Activated CD4-positive, alpha-beta memory T cell treated with anti-CD3 and anti-CD28 coated beads for 36 hours (primary cell): ENCODE data around the gene RASGEF1C. TPM values are rescaled to one million over a fixed set of nuclear protein-coding genes. Genes with fewer than 3 reads are reported as not detected.

Source experiments
- CTCF ChIA-PET: fragments of 350-600 bp; sonication (Branson Sonifier 250); formaldehyde crosslinking; loops from one replicate; lab custom pipeline; 2021; ENCODE audit warnings: antibody characterized with exemption, inconsistent platforms; lab: Charles Lee
- POLR2A ChIA-PET: fragments of 350-600 bp; sonication (Branson Sonifier 250); formaldehyde crosslinking; loops from one replicate; lab custom pipeline; 2021; ENCODE audit warnings: antibody characterized with exemption; lab: Charles Lee
- DNase-seq: peaks from one replicate; pipeline ENCODE4 v3.0.0-alpha.2; 2020
- H3K27ac Mint-ChIP-seq: one replicate; pipeline ENCODE4 v1.8.0; 2021; ENCODE audit warnings: mixed read lengths
- H3K27me3 Mint-ChIP-seq: one replicate; pipeline ENCODE4 v1.8.0; 2021; ENCODE audit warnings: mixed read lengths
- H3K36me3 Mint-ChIP-seq: one replicate; pipeline ENCODE4 v1.8.0; 2021; ENCODE audit warnings: mixed read lengths
- H3K4me1 Mint-ChIP-seq: one replicate; pipeline ENCODE4 v1.8.0; 2021; ENCODE audit warnings: low read depth, mixed read lengths
- H3K4me3 Mint-ChIP-seq: one replicate; pipeline ENCODE4 v1.8.0; 2021; ENCODE audit warnings: mild to moderate bottlenecking, mixed read lengths
- H3K9me3 Mint-ChIP-seq: one replicate; pipeline ENCODE4 v1.8.0; 2021; ENCODE audit warnings: mixed read lengths
- intact Hi-C: fragments of 100-400 bp; cut with micrococcal nuclease; formaldehyde crosslinking; loops from one replicate; pipeline ENCODE4 v1.15.1; 2023
- total RNA-seq, 2 experiments: library from RNA; stranded (reverse); gene quantifications; one replicate each; pipeline ENCODE4 v1.2.3, GENCODE V29; 2021

Gene RASGEF1C
- total RNA-seq, 2 experiments from 2014 or later: not detected

DNA sequence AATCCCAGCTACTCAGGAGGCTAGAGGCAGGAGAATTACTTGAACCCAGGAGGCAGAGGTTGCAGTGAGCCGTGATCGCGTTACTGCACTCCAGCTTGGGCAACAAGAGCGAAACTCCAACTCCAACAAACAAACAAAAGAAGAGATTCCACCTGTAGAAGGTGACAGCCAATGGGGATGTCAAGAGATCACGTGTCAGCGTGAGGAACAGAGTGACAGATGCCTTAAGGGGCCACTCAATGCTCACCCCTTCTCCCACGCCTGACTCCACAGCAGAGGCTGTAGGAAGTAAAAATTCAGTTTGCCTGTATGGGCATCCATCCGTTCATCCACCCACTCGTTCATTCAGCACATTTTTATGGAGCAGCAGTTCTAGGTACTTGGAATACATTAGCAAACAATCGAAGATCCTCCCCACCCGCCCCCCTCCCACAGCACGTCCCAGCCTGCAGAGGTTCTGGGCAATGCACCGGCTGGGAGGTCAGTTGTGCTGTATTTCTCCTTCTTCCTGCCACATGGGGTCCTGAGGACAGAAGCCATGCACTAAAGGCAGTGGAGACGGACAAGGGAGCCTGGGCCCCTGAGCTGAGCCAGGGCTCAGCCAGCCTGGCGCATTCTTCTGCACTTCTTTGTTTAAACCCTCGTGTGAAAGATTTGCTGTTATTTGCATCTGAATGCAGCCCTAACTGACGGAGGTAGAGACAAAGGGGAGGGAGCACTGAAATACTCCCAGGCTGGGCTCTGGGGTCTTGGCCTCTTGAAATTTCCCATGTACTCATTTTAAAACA, 126.2 kb downstream of the RASGEF1C start:
- CTCF ChIA-PET: interaction anchor here (0.6 to 2.7 kb wide), 2 partner anchors 8 to 31 kb away, joined by 3 to 20 read pairs; no protein-coding TSS in a partner anchor
- POLR2A ChIA-PET: no interaction called here

DNA sequence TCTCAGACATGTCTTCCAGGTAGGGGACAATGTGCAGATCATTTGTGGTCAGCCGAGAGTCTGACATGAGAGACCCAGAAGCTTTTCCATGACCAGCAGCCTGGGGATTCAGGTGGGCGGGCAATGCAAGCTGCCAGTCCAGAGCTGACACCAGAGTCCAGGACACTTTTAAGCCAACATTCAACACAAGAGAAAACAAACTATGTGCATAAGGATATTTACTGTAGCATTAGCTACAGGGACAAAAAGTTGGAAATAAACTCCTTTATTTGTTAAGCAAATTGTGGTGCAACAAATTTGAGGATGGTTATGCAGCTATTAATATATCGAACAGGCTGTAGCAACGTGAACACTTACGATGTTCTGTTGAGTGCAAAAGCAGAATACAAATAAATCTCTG, 127.5 kb downstream of the RASGEF1C start:
- intact Hi-C loops: no loop called here
- no peak overlapping the region for H3K27ac Mint-ChIP-seq
- peaks cover 21% of the 10 kb centered on the region for H3K4me1 Mint-ChIP-seq
- no peak for DNase-seq
- H3K4me3 Mint-ChIP-seq: no peak overlapping the region
- POLR2A ChIA-PET: no interaction called here
- no peaks in the 10 kb centered on the region for H3K9me3 Mint-ChIP-seq
- H3K27me3 Mint-ChIP-seq: peaks cover 33% of the 10 kb centered on the region
- no peaks in the 10 kb centered on the region for H3K36me3 Mint-ChIP-seq
- CTCF ChIA-PET: interaction anchor here (1.2 to 2.7 kb wide), 2 partner anchors 10 to 280 kb away, joined by 5 to 20 read pairs; no protein-coding TSS in a partner anchor

More for the DNA sequence above, 126.2 kb downstream of the RASGEF1C start:
- no peak overlapping the region for H3K4me3 Mint-ChIP-seq
- peaks cover 33% of the 10 kb centered on the region for H3K27me3 Mint-ChIP-seq
- intact Hi-C loops: no loop called here
- H3K36me3 Mint-ChIP-seq: no peaks in the 10 kb centered on the region
- DNase-seq: no peak
- H3K4me1 Mint-ChIP-seq: peaks cover 22% of the 10 kb centered on the region
- no peaks in the 10 kb centered on the region for H3K9me3 Mint-ChIP-seq
- no peak overlapping the region for H3K27ac Mint-ChIP-seq

DNA sequence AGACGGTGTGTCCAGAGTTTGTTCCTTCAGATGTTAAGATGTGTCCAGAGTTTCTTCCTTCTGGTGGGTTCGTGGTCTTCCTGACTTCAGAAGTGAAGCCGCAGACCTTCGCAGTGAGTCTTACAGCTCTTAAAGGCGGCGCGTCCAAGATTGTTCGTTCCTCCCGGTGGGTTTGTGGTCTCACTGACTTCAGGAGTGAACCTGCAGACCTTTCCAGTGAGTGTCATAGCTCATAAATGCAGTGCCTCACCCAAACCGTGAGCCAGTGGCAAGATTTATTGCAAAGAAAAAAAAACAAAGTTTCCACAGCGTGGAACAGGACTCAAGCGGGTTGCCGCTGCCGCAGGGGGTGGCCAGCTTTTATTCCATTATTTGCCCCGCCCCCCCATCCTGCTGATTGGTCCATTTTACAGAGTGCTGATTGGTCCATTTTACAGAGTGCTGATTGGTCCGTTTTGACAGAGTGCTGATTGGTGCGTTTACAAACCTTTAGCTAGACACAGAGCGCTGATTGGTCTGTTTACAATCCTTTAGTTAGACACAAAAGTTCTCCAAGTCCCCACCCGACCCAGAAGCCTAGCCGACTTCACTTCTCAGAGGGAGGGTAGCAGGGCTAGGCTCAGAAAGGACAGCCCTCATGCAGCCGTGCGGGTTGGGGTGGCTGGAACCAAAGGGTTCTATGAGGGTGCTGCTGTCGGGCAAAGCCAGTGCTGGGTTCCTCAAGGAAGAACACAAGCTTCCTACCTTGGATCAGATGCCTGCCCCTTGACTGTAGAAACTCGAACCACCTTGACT, 128.3 kb downstream of the RASGEF1C start:
- H3K27me3 Mint-ChIP-seq: peaks cover 33% of the 10 kb centered on the region
- peaks cover 16% of the 10 kb centered on the region for H3K4me1 Mint-ChIP-seq
- H3K4me3 Mint-ChIP-seq: peak overlapping the region; percentile 65
- no peaks in the 10 kb centered on the region for H3K36me3 Mint-ChIP-seq
- POLR2A ChIA-PET: no interaction called here
- CTCF ChIA-PET: interaction anchor here (1.4 to 2.7 kb wide), 2 partner anchors 10 to 214 kb away, joined by 4 to 20 read pairs; no protein-coding TSS in a partner anchor
- DNase-seq: peak; percentile 62
- no peaks in the 10 kb centered on the region for H3K9me3 Mint-ChIP-seq
- intact Hi-C loops: no loop called here
- H3K27ac Mint-ChIP-seq: no peak overlapping the region

DNA sequence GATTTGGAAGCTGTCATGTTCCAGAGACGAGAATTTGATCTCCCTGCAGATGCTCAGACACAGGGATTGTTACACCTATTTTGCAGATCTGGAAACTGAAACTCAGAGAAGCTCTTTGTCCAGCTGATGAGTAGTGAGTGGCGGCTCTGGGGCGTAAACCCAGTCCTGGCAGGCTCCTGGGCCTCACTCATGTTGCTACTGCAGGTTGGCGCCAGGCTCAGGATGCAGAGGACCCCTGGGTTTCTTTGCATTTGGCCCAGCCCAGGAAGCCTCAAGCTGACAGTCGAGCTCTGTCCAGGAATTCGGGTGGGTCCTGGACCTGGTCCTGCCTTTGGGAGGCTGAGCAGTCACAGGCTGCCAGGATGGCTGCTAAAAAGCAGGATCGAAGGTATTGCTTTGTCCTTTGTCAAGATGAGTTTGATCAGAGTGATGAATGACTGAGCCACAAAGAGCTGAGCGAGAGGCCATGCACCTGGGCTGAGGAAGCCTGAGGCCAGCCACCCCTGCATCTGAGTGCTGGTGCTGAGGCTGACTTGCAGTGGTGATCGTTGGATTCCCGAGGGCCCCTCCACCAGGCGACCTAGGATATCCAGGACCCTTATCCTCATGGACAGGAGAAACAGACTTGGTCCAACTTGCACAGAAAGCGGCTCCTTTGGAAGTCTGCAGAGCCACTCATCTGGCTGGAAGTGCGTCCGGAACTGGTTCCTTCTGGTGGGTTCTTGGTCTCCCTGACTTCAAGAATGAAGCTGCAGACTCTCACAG, 129.1 kb downstream of the RASGEF1C start:
- POLR2A ChIA-PET: no interaction called here
- H3K9me3 Mint-ChIP-seq: no peaks in the 10 kb centered on the region

DNA sequence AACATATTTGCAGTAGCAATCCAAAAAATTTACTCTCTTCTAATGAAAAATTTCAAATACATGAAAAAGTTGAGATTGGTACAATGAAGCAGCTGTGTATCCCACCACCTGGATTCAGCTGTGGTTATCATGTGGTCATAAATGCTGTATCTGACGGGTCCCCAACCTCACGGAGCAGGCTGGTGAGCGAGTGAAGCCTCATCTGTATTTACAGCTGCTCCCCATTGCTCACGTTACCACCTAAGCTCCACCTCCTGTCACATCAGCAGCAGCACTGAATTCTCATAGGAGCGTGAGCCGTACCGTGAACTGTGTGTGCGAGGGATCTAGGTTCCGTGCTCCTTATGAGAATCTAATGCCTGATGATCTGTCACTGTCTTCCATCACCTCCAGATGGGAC, 130.7 kb downstream of the RASGEF1C start:
- ChIA-PET POLR2A (no interaction called here), CTCF (interaction anchor here (1.0 to 1.6 kb wide), 3 partner anchors 12 to 16 kb away, joined by 3 read pairs; no protein-coding TSS in a partner anchor)
- Mint-ChIP-seq H3K27me3 (peaks cover 28% of the 10 kb centered on the region), H3K9me3 (no peaks in the 10 kb centered on the region), H3K4me1 (peaks cover 9% of the 10 kb centered on the region), H3K4me3 (no peak overlapping the region), H3K27ac (no peak overlapping the region), H3K36me3 (no peaks in the 10 kb centered on the region)
- intact Hi-C loops: loop anchor here (10.0 kb wide), 1 partner anchor 174 kb away; the partner anchor contains the start of gene TBC1D9B
- DNase-seq: no peak

More for the DNA sequence above, 129.1 kb downstream of the RASGEF1C start:
- CTCF ChIA-PET: interaction anchor here (1.4 to 2.7 kb wide), 2 partner anchors 11 to 214 kb away, joined by 4 to 20 read pairs; no protein-coding TSS in a partner anchor
- intact Hi-C loops: loop anchor here (10.0 kb wide), 1 partner anchor 175 kb away; the partner anchor contains the start of gene TBC1D9B
- Mint-ChIP-seq H3K27me3 (peaks cover 33% of the 10 kb centered on the region), H3K4me3 (peak overlapping the region; percentile 65), H3K4me1 (peaks cover 13% of the 10 kb centered on the region), H3K27ac (no peak overlapping the region), H3K36me3 (no peaks in the 10 kb centered on the region)
- no peak for DNase-seq

DNA sequence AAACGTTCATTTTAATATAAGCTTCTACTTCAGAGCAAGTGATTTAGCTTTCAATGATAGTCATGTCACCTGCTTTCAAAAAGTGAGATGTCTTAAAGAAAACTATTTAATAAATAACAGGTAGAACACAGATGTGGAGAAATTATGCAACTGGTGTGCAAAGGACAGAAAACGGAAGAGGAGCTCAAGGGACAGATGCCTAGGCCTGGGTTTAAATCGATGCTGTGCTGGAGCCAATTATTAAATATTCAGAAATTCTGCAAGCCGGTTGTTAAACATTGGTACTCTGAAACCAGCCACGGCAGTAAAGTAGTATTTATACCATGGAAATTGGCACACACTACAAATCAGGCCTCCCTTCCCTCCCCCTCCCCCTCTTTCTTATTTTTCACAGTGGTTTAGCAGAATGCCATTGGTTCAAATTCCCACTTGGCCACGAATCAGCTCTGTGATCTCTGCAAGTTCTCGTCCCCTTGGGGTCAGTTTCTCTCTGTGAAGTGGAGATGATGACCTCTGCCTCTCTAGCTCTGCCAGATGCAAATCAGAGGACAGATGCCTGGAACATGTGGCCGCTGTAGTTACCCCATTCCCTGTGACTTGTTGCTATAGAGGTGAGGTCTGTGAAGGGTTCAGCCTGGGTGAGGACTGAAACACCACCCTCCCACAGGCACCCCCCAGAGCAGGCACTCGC, 131.3 kb downstream of the RASGEF1C start:
- Mint-ChIP-seq H3K27ac (no peak overlapping the region), H3K4me3 (no peak overlapping the region), H3K36me3 (no peaks in the 10 kb centered on the region), H3K9me3 (peaks cover 2% of the 10 kb centered on the region), H3K27me3 (peaks cover 29% of the 10 kb centered on the region), H3K4me1 (peaks cover 11% of the 10 kb centered on the region)
- intact Hi-C loops: loop anchor here (10.0 kb wide), 1 partner anchor 173 kb away; the partner anchor contains the start of gene TBC1D9B
- POLR2A ChIA-PET: no interaction called here
- no peak for DNase-seq
- CTCF ChIA-PET: interaction anchor here (1.0 to 1.6 kb wide), 2 partner anchors 12 to 14 kb away, joined by 3 read pairs; no protein-coding TSS in a partner anchor

DNA sequence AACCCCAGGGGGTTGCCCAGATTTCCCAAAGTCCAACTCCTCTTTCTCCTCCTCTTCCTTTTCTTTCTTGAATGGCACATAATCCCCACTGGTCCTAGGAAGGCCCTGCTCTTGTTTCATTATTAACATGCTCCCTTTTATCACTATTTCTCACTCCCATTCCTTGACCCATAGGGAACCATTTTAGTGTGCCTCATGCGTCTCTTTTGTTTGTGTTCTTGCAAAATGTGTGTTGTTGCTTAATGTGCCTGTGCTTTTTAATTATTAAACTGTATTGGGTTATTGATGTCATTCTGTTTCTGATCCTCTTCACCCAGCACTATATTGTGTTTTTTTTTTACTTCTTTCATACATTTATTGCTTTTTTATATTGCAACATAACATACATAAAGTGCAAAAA, 133.3 kb downstream of the RASGEF1C start:
- Mint-ChIP-seq H3K4me3 (no peak overlapping the region), H3K4me1 (peaks cover 19% of the 10 kb centered on the region), H3K27ac (no peak overlapping the region), H3K9me3 (peaks cover 7% of the 10 kb centered on the region), H3K27me3 (peaks cover 20% of the 10 kb centered on the region), H3K36me3 (peaks cover 3% of the 10 kb centered on the region)
- intact Hi-C loops: loop anchor here (10.0 kb wide), 1 partner anchor 171 kb away; the partner anchor contains the start of gene TBC1D9B
- ChIA-PET POLR2A (no interaction called here), CTCF (interaction anchor here (0.7 kb wide), 1 partner anchor 134 kb away, joined by 3 read pairs; the partner anchor contains the start of gene RASGEF1C)
- DNase-seq: no peak

DNA sequence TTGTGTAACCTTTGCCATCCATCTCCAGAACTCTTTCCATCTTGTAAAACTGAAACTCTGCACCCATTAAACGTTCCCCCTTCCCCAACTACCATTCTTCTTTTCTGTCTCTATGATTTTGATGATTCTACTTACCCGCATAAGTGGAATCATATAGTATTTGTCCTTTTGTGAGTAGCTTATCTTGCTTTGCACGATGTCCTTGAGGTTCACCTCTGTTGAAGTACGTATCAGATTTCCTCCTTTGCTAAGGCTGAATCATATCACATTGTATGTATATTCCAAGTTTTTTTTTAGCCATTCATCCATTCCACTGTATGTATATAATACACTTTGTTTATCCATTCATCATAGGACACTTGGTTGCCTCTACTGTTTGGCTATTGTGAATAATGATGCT, 134.5 kb downstream of the RASGEF1C start:
- CTCF ChIA-PET: interaction anchor here (1.9 kb wide), 1 partner anchor 18 kb away, joined by 4 read pairs; no protein-coding TSS in a partner anchor
- peaks cover 7% of the 10 kb centered on the region for H3K9me3 Mint-ChIP-seq
- H3K4me3 Mint-ChIP-seq: no peak overlapping the region
- peaks cover 9% of the 10 kb centered on the region for H3K27me3 Mint-ChIP-seq
- intact Hi-C loops: loop anchor here (5.0 to 10.0 kb wide), 2 partner anchors 170 to 267 kb away; partner anchors contain the start of genes MGAT4B and TBC1D9B
- POLR2A ChIA-PET: no interaction called here
- no peak for DNase-seq
- peaks cover 24% of the 10 kb centered on the region for H3K4me1 Mint-ChIP-seq
- H3K36me3 Mint-ChIP-seq: peaks cover 3% of the 10 kb centered on the region
- H3K27ac Mint-ChIP-seq: no peak overlapping the region

DNA sequence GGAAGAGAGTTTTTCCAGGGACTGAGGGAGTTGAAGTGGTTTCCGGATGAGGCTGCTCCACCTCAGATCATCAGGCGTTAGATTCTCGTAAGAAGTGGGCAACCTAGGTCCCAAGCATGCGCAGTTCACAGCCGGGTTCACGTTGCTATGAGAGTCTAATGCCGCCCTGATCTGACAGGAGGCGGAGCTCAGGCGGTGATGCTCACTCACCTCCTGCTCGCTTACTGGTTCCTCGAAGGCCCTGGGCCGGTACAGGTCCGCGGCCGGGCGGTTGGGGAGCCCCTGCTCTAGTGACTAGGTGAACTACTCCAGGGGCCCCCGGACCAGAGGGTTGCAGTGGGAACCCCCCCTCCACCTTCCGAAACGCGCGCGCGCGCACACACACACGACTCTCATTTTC, 136.5 kb downstream of the RASGEF1C start:
- ChIA-PET CTCF (interaction anchor here (0.6 kb wide), 1 partner anchor 163 kb away, joined by 3 read pairs; no protein-coding TSS in a partner anchor), POLR2A (no interaction called here)
- peaks cover 29% of the 10 kb centered on the region for H3K4me1 Mint-ChIP-seq
- peaks cover 2% of the 10 kb centered on the region for H3K27me3 Mint-ChIP-seq
- H3K36me3 Mint-ChIP-seq: peaks cover 3% of the 10 kb centered on the region
- H3K27ac Mint-ChIP-seq: no peak overlapping the region
- H3K4me3 Mint-ChIP-seq: peak overlapping the region; percentile 52
- DNase-seq: no peak
- intact Hi-C loops: loop anchor here (1.0 to 10.0 kb wide), 4 partner anchors 18 to 373 kb away; partner anchors contain the start of genes MGAT4B and TBC1D9B
- H3K9me3 Mint-ChIP-seq: peaks cover 7% of the 10 kb centered on the region

DNA sequence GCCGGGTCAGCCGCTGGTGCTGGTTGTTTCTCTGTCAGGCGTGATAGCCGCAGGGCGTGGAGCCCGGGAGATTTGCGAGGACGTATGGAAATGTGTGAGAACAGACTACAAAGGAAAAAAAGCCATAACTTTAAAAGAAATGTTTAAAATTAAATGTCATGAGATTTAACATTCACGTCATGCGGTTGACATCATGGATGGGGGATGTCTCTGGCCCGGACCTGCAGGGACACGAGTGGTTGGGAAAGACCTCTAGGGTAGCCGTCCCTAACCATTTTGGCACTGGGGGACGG, 136.8 kb downstream of the RASGEF1C start:
- H3K4me3 Mint-ChIP-seq: peak overlapping the region; percentile 52
- no peak for DNase-seq
- peaks cover 29% of the 10 kb centered on the region for H3K4me1 Mint-ChIP-seq
- peaks cover 2% of the 10 kb centered on the region for H3K27me3 Mint-ChIP-seq
- intact Hi-C loops: loop anchor here (1.0 to 10.0 kb wide), 4 partner anchors 18 to 373 kb away; partner anchors contain the start of genes MGAT4B and TBC1D9B
- ChIA-PET CTCF (no interaction called here), POLR2A (no interaction called here)
- H3K9me3 Mint-ChIP-seq: peaks cover 7% of the 10 kb centered on the region
- H3K27ac Mint-ChIP-seq: peak overlapping the region; percentile 55
- peaks cover 3% of the 10 kb centered on the region for H3K36me3 Mint-ChIP-seq
